NCI-H524 (cell line): ENCODE results near the gene FAM114A1.
"Not testable (repeated sequence)": the region's sequence is repeated elsewhere in the genome, so short reads cannot be mapped to it uniquely, and the experiment has no call there.

Experiments used
- DNase-seq, 2 experiments: peaks; one replicate each; lab custom pipeline; 2025; lab: John Stamatoyannopoulos, UW

Gene FAM114A1

DNA sequence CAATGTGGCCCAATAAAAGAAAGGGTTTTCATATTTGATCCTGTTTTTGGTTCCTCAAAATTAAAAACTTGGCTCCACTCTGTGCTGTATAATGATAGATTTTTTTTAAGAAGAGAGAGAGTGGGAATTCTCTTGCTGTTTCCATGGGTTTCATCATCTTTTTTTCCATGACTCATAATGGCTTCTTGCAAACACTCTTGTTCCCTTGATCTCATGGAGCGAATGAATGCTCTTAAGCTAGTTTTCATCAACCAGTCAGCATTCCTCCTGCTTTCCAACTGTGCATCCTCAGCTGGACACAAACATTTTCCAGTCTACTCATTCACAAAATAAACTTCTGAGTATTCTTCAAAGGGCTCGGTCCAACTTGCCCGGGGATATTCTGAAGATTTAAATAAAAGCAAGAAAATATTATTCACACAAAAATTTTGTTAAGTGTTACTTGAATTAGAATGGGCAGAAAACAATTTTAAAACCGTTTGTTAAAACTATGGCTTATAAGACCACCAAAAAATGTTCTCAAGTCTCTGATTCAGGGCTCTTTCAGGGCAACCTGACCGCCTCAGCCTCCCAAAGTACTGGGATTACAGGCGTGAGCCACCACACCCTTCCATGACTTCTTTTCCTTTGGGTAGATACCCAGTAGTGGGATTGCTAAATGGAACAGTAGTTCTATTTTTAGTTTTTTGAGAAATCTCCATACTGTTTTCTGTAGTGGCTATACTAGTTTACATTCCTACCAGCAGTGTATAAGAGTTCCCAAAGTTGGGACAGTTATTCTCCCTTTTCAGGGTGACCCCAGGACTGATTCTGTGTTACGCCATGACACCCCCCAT is 99.9 kb downstream of the FAM114A1 start:
- DNase-seq: no peak

DNA sequence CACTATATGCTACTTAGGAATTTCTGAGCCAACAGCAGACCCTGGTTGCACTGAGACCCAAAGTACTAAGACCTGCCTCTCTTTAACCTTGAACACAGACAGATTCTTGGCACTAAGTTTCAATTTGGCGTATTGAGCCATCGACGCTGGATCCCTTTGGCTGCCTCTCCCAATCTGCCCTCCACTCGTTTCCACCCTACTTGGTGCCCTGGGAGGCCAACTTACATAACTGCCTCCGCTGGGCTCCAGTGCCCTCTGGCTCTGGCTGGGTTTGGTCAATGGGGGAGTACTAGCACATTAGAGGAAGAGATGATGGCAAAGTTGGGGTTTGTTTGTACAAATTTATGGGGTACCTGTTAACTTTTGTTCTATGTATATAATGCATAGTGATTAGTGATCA is 101.1 kb downstream of the FAM114A1 start:
- no peak for DNase-seq

DNA sequence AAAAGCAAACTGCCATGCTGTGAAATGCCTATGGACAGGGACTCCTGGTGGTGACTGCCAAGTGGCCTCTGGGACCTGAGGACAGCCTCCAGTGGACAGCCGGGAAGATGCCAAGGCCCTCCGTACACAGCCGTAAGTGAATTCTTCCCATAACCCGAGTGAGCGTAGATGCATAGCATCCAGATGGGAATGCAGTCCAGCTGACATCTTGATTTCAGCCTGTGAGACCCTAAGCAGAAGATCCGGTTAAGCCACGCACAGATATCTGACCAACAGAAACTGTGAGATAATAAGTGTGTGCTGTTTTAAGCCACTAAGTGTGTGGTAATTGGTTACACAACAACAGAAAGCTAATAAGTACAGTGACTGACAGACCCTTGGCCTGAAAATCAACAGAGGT is 108.7 kb downstream of the FAM114A1 start:
- DNase-seq: no peak

DNA sequence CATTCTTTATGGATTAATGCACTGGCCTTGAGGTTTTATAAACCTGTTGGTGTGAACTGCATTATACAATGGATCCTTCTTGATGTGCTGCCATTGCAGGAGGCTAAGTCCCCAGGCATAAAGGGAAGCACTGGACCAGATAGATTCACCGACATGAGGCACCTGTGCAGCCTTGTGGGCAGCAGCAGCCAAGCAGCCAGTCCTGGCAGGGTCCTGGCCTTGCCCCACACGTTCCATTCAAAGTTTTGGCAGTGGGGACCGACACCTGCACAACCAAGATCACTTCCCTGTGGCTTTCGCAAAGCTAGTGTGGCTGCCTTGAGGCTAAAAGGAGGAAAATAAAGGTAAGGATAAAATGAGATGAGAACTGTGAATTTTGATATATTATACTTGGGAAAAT is 111.5 kb downstream of the FAM114A1 start:
- no peak for DNase-seq

DNA sequence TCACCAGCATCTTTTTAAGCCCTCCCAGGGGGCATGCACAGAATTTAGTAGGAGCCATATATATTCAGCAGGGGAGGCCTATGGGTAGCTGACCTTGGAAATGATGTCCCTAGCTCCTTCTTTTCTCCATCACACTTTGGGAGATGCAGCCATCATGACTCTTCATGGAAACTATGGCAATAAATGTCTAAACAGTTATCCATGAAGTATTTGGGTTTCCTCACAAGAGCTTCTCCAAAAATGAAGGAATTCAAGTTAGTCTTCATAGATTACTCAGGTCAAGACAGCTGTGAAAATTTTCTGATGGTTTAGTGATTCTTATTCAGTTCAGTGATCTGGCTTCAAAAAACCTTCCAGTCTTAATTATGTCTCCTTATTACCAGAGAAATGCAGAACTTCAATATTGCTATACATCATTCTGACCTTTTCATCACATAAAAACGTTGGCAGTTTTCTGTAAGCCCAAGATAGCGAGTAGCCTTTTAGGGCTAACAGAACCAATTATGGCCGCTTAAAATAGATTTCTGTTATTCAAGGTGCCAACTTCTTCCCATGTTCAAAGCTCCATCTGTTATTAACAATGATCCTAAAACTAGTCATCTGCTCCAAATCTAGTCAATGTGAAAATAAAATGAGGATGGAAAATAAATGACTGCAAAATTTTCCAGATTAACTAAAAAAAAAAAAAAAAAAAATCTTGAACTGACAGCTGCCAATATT is 112.1 kb downstream of the FAM114A1 start:
- DNase-seq: no peak

DNA sequence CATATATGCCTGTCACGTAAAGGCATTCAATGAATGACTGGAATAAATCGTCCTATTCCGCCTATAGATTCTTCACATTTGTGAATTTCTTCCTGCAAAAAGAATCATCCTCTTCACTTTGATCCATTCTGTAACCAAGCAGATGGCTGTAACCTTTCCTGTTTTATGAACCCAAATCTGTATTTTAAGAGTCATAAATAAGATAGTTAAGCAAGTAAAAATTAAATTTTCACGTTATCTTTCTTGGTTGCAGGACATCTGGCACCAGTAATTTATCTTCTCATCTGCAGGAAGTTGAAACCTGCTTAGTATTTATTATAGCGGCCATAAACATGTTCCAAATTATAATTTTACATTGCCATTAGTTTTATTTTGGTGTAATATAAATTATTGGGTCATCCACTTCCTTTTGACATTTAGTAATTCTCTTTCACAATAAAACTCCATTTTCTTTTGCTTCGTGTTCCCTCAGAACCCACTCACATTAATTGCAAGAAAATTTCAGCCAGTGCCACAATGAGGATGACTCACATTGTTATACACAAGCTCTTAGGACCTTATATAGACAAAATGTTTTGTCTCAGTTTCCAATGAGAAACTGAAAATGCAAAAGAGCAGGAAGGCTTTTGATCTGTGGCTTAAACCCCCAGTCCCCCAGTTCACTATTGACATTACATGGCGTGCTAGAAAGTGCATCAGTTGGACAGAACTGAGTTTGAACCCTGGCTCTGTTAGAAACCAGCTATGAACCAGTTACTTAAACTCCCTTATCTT is 113.5 kb downstream of the FAM114A1 start:
- no peak for DNase-seq

DNA sequence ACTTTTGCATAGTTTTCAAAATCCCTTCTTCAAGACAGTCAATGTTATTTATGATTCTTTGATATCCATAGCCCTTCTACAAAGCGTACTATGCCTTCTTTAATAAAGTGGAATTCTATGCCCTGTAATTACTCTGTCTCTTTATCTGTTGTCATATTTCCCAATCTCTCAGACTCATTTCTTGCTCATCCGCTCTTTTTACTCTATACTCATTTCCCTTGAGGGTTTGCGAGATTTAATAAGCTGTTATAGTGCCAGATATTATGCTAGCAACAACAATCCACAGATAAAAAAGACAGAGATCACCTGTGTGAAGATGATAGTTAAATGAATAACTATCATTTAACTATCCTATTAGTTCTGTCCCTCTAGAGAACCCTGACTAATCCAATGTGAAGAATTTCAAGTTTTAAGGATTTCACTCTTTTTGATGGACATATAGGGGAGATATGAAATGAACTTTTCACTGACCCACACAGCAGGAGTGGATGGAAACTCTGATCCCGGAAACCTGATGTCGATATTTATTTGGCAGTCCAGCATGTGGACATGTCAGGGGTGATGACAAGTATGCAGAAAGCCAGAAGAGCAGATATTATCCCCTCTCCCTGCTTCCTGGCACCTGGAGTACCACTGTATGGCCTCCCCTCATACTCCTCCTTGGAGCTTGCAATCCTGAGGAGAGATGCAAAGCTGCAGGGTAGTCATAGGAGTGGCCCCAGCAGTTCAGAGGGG is 114.9 kb downstream of the FAM114A1 start:
- DNase-seq: no peak

DNA sequence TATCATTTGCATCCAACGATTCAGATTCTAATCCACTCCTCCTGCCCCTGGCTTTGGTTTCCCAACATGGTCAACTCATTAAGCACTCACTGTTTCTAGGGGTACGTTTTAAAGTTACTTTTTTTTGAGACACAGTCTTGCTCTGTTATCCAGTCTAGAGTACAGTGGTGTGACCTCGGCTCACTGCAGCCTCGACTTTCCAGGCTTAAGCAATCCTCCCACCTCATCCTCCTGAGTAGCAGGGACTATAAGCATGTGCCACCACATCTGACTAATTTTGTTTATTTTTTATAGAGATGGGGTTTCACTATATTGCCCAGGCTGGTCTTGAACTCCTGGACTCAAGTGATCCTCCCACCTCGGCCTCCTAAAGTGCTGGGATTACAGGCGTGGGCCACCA is 115.7 kb downstream of the FAM114A1 start:
- DNase-seq: no peak

DNA sequence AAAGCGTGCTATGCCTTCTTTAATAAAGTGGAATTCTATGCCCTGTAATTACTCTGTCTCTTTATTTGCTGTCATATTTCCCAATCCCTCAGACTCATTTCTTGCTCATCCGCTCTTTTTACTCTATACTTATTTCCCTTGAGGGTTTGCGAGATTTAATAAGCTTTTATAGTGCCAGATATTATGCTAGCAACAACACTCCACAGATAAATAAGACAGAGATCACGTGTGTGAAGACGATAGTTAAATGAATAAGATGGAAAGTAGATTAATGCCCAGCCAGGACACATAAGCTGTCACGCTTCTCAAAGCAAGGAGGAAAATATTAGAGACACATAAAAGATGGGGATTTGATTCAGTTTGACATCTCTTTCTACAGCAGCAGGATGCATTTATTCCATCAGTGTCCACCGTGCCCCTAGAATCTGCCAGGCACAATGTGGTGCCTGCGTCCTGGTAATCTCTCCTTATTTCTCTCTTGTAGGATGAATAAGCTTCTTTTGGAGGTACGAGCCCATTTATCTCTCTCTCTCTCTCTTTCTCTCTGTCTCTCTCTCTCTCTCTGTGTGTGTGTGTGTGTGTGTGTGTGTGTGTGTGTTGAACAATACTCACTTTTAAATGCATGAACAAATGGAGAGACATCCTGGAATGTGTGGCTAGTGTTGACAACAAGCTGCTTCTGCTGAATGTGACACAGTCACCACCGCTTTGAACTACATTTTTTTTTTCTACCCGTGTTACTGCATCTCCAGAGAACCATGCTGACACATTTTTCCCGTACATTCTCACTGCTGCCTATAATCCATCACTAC is 116.4 kb downstream of the FAM114A1 start:
- DNase-seq: no peak

DNA sequence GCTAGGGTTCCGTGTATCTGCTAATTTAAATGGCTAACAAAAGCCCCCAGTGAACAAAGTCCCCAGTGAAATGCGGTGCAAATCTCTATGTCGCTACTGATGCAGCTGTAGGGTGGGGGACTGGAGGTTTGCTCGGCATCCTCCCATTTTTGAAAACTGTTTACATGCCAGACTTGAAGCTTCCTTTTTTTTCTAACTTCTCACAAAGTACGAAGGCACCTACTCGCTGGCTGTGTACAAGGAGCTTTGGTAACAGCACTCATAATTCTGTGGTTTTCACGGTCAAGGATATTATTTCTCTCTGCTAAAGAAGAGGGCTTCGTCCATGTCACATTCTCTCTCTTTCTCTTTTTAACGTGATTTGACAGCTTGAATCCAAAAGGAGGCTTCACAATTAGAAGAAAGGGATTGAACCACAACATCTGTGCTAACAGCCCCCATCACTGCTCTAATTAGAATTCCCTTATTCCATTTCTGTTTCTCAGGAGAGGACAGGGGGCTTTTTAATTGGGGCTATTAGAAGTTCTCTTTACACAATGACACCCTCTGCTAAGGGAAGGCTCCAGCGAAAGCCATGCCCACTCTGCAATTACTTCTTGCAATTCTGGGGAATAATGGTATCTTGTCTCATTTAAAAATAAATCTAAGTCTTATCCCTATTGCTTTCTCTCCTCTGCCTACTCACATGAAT is 117.9 kb downstream of the FAM114A1 start:
- no peak for DNase-seq

DNA sequence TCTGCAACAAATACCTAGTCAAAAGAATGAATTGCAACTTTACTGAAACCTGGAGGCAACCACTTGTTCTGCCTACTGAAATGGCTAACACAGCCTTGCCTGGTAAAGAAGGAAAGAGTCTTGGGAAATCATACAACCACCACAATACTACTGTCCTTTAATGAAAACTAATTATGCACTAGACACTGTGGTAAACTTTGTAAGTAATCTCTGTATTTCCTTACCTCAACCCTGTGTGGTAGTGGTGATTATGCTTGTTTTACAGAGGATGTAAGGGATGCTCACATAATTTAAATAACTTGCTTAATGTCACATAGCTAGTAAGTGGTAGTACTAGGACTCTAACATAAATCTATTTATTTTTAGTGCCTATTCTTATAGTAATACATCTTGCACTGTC is 119.9 kb downstream of the FAM114A1 start:
- no peak for DNase-seq

DNA sequence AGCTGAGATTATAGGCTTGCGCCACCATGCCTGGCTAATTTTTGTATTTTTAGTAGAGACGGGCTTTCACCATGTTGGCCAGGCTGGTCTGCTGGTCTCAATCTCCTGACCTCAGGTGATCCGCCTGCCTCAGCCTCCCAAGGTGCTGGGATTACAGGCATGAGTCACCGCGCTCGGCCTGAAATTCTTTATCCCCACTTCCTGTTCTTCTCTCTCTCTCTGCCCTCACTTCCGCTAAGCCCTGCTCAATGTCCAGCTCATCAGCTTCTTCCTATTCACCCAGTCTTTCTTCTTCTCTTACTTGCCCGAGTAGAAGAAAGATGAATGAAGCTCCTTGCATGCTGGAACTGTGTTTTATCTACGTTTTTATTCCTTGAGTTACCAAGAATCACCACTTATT is 120.7 kb downstream of the FAM114A1 start:
- DNase-seq: not testable (repeated sequence)

DNA sequence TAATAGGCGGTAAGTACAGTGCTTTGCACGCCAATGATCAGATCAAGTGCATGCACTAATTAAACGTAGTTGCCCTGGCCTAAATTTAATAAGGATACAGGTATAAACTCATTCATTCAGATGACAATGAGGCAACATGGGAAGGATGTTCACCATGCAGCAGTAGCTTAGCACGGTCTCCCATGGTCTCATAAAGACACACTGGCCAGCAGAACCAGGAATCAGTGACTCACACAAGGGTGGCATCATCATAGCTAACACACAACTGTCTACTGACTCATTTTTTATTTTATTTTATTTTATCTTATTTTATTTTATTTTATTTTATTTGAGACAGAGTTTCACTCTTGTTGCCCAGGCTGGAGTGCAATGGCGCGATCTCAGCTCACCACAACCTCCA is 121.9 kb downstream of the FAM114A1 start:
- DNase-seq: no peak

DNA sequence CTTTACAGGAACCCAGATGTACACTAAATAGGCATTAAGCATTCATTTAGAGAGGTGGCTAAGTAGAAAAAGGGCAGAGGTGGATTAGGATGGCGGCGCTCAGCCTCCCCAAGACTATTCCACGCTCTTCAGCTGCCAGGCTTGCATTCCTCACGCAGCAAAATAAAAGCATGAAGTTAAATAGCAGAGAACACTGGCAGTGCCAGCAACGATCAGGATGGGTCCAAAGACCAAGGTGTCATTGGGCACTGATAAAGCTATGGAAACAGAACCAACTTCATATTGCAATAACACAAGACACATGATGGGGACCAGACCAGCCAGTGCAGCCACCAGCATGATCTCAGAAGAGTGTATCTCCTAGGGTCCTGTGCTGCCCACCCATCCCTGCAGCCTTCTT is 122.6 kb downstream of the FAM114A1 start:
- no peak for DNase-seq

DNA sequence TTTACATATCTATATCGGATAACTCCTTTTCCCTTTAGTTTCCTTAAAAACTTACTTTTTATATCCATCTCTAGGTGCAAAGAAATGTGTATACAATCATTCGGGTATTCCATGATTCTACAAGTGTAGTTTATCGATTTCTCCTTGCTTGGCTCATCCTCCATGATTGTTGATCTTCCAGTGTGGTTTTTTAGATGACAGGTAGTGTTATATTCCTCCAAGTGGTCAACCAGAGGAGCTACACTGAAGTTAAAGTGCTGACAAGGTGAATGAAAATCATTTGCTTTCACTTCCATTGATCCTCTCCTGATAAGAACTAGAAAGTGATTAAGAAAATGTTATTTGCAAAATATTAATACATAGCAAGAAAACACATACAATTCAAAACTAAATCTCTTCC is 126.1 kb downstream of the FAM114A1 start:
- no peak for DNase-seq

DNA sequence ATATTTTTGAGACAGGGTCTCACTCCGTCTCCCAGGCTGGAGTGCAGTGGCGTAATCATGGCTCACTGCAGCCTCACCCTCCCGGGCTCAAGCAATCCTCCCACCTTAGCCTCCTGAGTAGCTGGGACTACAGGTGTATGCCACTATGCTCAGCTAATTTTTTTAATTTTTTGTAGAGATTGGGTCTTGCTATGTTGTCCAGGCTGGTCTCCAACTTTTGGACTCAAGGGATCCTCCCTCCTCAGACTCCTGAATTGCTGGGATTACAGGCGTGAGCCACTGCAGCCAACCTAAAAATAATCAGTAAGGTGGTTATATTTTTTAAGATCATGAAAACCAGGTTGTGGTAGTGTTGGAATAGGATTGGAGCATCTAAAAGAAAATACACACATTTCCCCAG is 126.5 kb downstream of the FAM114A1 start:
- DNase-seq: no peak
